ENCODE data around the gene FAM76B.

FAM76B gene

GRCh38 chr11:95790933-95791708 lies 1.5 kb upstream of the FAM76B start:
- TF ChIP-seq, protein P1, sequence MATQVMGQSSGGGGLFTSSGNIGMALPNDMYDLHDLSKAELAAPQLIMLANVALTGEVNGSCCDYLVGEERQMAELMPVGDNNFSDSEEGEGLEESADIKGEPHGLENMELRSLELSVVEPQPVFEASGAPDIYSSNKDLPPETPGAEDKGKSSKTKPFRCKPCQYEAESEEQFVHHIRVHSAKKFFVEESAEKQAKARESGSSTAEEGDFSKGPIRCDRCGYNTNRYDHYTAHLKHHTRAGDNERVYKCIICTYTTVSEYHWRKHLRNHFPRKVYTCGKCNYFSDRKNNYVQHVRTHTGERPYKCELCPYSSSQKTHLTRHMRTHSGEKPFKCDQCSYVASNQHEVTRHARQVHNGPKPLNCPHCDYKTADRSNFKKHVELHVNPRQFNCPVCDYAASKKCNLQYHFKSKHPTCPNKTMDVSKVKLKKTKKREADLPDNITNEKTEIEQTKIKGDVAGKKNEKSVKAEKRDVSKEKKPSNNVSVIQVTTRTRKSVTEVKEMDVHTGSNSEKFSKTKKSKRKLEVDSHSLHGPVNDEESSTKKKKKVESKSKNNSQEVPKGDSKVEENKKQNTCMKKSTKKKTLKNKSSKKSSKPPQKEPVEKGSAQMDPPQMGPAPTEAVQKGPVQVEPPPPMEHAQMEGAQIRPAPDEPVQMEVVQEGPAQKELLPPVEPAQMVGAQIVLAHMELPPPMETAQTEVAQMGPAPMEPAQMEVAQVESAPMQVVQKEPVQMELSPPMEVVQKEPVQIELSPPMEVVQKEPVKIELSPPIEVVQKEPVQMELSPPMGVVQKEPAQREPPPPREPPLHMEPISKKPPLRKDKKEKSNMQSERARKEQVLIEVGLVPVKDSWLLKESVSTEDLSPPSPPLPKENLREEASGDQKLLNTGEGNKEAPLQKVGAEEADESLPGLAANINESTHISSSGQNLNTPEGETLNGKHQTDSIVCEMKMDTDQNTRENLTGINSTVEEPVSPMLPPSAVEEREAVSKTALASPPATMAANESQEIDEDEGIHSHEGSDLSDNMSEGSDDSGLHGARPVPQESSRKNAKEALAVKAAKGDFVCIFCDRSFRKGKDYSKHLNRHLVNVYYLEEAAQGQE (IDR thresholded peaks at IDR 0.05; ENCODE audit: insufficient read depth in 1 of 2, low read depth in 2 of 2, low read length in 2 of 2), result no peak
- TF ChIP-seq TAF1 (IDR thresholded peaks at IDR 0.05; ENCODE audit: borderline replicate concordance, insufficient read depth, low read length) (peak; percentile 60; the same call in 1 of the 2 replicates), POLR2AphosphoS5 (IDR thresholded peaks at IDR 0.05; ENCODE audit: low read depth, low read length) (no peak), FOXP2 (optimal IDR thresholded peaks at IDR 0.05; ENCODE audit: borderline replicate concordance, extremely low read depth, extremely low read length, insufficient read depth) (no peak), SIN3A (IDR thresholded peaks at IDR 0.05; ENCODE audit: borderline replicate concordance, insufficient read depth, low read length) (0 out of 2 replicates have a peak, but pooled peaks have one; percentile 36)

GRCh38 chr11:95790123-95790932 lies 746 bp upstream of the FAM76B start, which contains the start of gene CEP57:
TSS of gene CEP57 (plus strand) at chr11:95790498. CDS start at chr11:95790699, 201 bp downstream.
- peak; percentile 42 for TF ChIP-seq FOXP2 (optimal IDR thresholded peaks at IDR 0.05; ENCODE audit: borderline replicate concordance, extremely low read depth, extremely low read length, insufficient read depth)
- TF ChIP-seq SIN3A (IDR thresholded peaks at IDR 0.05; ENCODE audit: borderline replicate concordance, insufficient read depth, low read length), result peak; percentile 85
- peak; percentile 59; the same call in 1 of the 2 replicates for TF ChIP-seq POLR2AphosphoS5 (IDR thresholded peaks at IDR 0.05; ENCODE audit: low read depth, low read length)
- no peak for TF ChIP-seq TAF1 (IDR thresholded peaks at IDR 0.05; ENCODE audit: borderline replicate concordance, insufficient read depth, low read length)
- TF ChIP-seq, protein P1 (IDR thresholded peaks at IDR 0.05; ENCODE audit: insufficient read depth in 1 of 2, low read depth in 2 of 2, low read length in 2 of 2), result no peak

DNA sequence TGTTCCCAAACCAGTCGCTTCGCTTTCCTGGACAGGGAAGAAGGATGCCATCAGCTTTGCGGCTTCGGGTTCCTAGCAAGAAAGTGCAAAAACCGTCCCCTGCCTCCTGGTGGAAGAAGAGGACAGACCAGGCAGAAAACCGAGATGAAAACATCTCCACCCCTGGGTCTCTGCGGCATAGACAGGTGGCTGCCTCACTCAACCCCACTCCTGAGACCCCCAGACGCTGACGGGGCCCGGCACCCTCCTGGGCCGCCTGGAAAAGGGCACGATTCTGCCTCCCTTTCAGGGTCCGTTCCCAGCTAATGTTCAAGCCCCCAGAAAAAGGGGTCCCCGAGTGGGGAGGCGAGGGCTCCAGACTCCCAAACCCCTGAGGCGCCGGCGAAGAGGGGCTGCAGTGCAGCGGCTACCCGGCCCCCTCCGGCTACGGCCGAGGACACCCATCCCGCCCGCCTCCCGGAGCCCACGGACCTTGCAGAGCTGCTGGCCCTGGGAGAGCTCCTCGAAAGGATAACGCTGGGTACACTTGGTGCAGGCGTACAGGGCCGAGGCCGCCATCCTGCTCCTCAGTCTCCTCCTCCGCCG lies 569 bp downstream of the FAM76B start:
- TF ChIP-seq POLR2AphosphoS5 (IDR thresholded peaks at IDR 0.05; ENCODE audit: low read depth, low read length), result no peak
- no peak for TF ChIP-seq SIN3A (IDR thresholded peaks at IDR 0.05; ENCODE audit: borderline replicate concordance, insufficient read depth, low read length)
- no peak for TF ChIP-seq TAF1 (IDR thresholded peaks at IDR 0.05; ENCODE audit: borderline replicate concordance, insufficient read depth, low read length)
- TF ChIP-seq, protein P1 (IDR thresholded peaks at IDR 0.05; ENCODE audit: insufficient read depth in 1 of 2, low read depth in 2 of 2, low read length in 2 of 2), result no peak
- TF ChIP-seq FOXP2 (optimal IDR thresholded peaks at IDR 0.05; ENCODE audit: borderline replicate concordance, extremely low read depth, extremely low read length, insufficient read depth), result no peak

DNA sequence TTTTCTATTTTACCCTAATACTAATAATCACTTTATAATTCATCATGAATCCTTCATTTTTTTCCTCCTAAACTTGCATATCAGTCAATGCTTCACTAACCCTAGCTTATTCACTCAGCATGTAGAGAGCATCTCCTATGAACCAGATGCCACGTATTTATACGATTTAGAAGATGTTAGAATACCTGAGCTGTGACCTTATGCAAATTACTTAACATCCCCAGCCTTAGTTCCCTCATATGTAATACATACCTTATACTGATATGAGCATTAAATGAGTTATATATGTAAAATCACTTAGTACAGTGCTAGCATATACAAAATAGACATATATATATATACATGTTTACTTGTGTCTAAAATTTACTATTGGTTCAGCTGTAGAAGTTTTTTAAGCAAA lies 9.0 kb downstream of the FAM76B start:
- no peak for TF ChIP-seq TAF1 (IDR thresholded peaks at IDR 0.05; ENCODE audit: borderline replicate concordance, insufficient read depth, low read length)
- TF ChIP-seq FOXP2 (optimal IDR thresholded peaks at IDR 0.05; ENCODE audit: borderline replicate concordance, extremely low read depth, extremely low read length, insufficient read depth), result no peak
- TF ChIP-seq SIN3A (IDR thresholded peaks at IDR 0.05; ENCODE audit: borderline replicate concordance, insufficient read depth, low read length), result no peak
- TF ChIP-seq POLR2AphosphoS5 (IDR thresholded peaks at IDR 0.05; ENCODE audit: low read depth, low read length), result no peak
- TF ChIP-seq, protein P1 (IDR thresholded peaks at IDR 0.05; ENCODE audit: insufficient read depth in 1 of 2, low read depth in 2 of 2, low read length in 2 of 2), result no peak

Measured in PFSK-1 (cell line).